Retinal pigment epithelial cell (primary cell): Measurements from ENCODE around the gene OR14K1.
"Not testable (repeated sequence)": the region's sequence is repeated elsewhere in the genome, so short reads cannot be mapped to it uniquely, and the experiment has no call there.

Source experiments
- DNase-seq: peaks from one replicate; pipeline ENCODE4 v3.0.0-alpha.2; 2010; ENCODE audit warnings: low read depth
- H3K4me3 ChIP-seq: 2 replicates; pipeline ENCODE4 v1.5.1; 2011; ENCODE audit warnings: mild to moderate bottlenecking, low read length, control low read depth, moderate library complexity
- TF ChIP-seq, protein P1 (sequence below): conservative IDR thresholded peaks from 2 replicates; pipeline ENCODE4 v1.5.1; 2011; ENCODE audit warnings: low read depth, low read length, control low read depth, inconsistent platforms

Gene OR14K1

DNA sequence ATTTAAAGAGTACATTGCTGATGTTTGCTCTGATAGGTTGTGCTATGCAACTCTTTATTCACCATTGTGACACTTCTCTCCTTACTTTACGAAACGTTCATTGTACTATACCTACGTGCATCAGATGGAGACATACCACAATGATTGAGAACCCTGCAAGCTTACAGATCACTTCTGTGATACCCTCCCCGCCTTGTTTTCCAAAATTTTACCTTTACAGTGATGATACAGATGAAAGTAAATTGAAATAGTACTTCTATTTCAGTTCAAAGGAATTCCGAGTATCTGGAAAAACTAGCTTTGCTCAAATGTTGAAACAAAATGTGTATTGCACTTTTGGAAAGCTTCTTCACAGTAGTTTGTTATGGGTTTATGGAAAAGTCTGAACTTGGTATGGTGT is 3.3 kb downstream of the OR14K1 start:
- no peak overlapping the region for H3K4me3 ChIP-seq
- TF ChIP-seq, protein P1, sequence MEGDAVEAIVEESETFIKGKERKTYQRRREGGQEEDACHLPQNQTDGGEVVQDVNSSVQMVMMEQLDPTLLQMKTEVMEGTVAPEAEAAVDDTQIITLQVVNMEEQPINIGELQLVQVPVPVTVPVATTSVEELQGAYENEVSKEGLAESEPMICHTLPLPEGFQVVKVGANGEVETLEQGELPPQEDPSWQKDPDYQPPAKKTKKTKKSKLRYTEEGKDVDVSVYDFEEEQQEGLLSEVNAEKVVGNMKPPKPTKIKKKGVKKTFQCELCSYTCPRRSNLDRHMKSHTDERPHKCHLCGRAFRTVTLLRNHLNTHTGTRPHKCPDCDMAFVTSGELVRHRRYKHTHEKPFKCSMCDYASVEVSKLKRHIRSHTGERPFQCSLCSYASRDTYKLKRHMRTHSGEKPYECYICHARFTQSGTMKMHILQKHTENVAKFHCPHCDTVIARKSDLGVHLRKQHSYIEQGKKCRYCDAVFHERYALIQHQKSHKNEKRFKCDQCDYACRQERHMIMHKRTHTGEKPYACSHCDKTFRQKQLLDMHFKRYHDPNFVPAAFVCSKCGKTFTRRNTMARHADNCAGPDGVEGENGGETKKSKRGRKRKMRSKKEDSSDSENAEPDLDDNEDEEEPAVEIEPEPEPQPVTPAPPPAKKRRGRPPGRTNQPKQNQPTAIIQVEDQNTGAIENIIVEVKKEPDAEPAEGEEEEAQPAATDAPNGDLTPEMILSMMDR, result no peak

DNA sequence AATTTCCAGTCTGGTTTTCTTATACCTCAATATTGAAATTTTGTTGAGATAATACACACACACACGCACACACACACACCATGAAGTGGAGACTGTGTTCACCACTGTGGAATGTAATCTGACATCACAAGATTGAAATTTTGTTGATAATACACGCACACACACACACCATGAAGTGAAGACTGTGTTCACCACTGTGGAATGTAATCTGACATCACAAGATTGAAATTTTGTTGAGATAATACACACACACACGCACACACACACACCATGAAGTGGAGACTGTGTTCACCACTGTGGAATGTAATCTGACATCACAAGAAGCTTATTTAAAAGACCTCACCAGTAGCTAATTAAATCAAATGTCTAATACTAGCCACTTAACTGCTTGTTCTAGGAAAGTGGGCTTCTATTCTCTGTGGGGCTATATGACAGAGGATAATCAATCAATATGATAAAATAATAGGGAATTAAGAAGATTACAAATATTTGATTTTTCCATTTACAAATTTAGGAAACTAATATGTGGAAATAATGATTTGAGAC is 3.9 kb downstream of the OR14K1 start:
- H3K4me3 ChIP-seq, result not testable (repeated sequence)
- peak; percentile 48 for DNase-seq

More for the DNA sequence above, 3.3 kb downstream of the OR14K1 start:
- DNase-seq, result no peak

DNA sequence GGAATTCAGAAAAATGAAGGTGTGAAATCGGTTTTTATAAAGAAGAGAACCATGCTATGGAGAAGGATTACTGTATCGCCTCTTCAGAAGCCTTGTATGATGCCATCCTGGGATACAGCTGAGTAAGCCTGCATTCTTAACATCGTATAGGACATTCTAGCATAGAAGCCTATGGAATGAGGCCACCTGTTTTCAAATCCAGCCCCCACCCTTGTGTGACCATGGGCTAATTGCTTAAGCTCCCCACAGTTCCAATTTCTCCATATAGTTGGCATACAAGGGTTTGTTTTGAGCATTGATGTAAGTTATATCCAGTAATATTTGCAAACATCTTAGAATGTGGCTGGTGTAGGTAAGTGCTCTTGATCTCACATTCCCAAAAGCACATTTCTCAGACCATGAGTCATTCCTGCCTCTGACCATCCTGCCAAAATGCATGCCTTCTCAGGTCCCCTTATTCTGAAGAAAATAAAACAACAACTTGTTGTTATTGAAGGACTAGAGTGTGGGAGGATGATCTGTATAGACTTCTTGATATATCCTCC is 8.0 kb downstream of the OR14K1 start:
- TF ChIP-seq, protein P1, result no peak
- H3K4me3 ChIP-seq, result no peak overlapping the region
- DNase-seq, result peak; percentile 50

DNA sequence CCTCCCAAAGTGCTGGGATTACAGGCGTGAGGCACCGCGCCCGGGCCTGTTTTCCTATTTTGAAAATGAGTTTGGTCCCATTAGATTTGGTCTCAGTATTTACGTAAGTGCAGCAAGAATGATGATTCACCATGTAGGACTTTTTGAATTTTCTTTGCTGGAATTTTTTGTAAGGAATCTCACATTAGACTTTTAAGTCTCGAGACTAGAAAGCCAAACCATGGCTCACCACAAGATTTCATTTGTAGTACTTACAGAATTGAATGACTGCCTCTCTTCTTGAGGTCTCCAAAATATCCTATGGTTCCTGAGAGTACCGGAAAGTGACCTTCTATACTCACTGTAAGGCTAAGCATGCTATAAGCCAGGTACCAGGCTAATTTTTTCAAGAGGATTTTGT is 9.2 kb downstream of the OR14K1 start:
- DNase-seq, result peak; percentile 54
- H3K4me3 ChIP-seq, result no peak overlapping the region
- TF ChIP-seq, protein P1, result no peak

DNA sequence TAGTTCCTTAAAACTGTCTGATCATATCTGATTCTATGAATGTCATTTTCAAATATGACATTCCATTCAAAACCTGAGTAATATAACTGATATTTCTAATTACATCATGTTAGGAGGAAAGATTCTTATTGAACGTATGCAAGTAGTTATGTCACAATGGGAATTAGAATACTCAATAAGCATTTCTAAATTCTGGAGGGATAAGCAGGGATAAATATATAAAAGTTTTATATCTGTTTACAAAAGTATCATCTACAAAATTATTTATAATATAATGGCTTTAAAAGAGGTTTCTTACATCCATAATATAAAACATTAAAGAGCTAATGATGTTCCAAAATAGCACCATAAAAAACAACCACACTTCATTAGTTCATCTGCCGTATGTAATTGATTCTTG is 9.6 kb downstream of the OR14K1 start, which contains the start of gene OR14A2:
Gene OR14A2 (minus strand): TSS at position 101 of the 400 bp plus-strand sequence.
- TF ChIP-seq, protein P1, result no peak
- DNase-seq, result no peak
- no peak within 1 kb of the TSS for H3K4me3 ChIP-seq

DNA sequence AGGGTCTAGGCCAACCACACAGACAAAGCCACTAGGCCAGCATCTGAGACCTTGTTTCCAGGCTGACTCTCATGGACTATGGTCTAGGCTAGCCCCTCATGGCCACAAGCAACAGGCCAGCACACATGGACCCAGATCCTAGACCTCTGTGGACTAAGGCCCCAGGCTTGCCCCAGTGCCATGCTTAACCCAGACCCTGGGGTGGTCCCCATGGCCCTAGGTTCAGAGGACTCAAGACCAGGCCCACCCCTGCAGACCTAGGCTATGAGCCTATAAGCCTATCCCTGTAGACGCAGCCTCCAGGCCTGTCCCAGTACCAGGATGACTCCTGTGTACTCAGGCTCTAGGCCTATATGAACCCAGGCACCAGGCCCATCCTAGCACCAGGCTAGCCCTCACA is 11.5 kb downstream of the OR14K1 start:
- DNase-seq, result no peak
- TF ChIP-seq, protein P1, result no peak
- H3K4me3 ChIP-seq, result no peak overlapping the region

DNA sequence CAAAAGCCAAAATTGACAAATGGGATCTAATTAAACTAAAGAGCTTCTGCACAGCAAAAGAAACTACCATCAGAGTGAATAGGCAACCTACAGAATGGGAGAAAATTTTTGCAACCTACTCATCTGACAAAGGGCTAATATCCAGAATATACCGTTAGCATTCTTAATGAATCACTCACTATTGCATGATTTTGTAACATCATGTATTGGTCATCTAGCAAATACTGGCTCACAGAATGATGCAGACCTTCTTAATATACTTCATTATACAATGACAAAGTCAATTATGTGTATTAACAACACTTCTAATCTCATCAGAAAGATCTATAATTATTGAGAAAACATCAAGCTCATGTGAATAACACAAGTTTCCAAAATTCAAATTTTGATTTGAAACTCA is 15.9 kb downstream of the OR14K1 start:
- H3K4me3 ChIP-seq, DNase-seq: not testable (repeated sequence)

DNA sequence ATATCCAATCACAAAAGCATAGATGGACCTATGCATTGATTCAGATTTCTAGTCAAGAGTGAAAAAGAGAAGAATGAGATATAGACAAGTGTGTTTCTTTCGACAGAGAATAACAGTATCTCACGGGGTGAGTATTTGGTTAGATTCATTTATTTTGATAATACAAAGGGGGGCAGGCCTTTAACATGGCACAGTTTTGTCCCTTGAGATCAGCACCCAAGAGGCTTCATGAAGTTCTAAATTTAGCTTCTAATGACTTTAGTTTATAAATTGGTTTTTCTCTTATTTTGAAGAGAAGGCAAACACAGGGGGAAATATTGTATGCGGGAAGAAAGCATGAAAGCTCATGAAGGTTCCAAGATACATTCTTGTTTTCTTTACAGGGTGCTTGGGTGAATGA is 22.0 kb downstream of the OR14K1 start, which contains the start of gene OR1C1:
Gene OR1C1 (minus strand): TSS at position 101 of the 400 bp plus-strand sequence. CDS start 2,150 bp downstream, outside the sequence.
- H3K4me3 ChIP-seq, result no peak within 1 kb of the TSS
- no peak for DNase-seq
- TF ChIP-seq, protein P1, result no peak
